Stimulated activated CD8-positive, alpha-beta memory T cell treated with anti-CD3 and anti-CD28 coated beads, Interleukin-4, amount 100 ng/mL, for 4 hours (primary cell): ENCODE measurements around the gene HCFC1.
"Not testable (repeated sequence)": the region's sequence is repeated elsewhere in the genome, so short reads cannot be mapped to it uniquely, and the experiment has no call there.

Experiments used
- DNase-seq, 2 donors: peaks; one replicate each; pipeline ENCODE4 v3.0.0-alpha.2; 2020; ENCODE audit warnings: low read depth in 2 of 2, low spot score in 1 of 2

Gene HCFC1

GRCh38 chrX:154010330-154011087 is 38.9 kb upstream of the HCFC1 start:
- DNase-seq = no peak

- DNase-seq = no peak
These were observed 36.9 kb upstream of the HCFC1 start for GRCh38 chrX:154008521-154008920.

- DNase-seq = no peak
These were observed 35.3 kb upstream of the HCFC1 start for GRCh38 chrX:154006947-154007346.

DNA sequence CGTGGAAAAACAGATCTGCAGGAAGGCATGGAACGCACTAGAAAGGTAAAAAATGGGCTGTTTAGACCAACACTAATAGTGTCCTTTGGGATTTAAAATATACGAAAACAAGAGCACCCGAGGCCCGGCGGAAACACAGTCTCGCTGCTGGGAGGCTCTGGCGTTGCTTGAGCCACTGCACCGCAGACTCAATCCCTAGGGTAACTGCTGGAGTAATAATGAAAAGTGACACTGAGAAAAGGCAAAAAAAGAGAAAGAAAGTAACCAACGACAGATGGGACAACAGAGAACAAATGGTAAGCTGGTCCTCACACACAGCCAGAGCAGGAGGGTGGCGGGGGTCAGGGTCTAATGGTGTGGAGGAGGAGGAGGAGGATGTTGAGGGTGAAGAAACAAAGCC is 32.7 kb upstream of the HCFC1 start:
- no peak for DNase-seq

DNA sequence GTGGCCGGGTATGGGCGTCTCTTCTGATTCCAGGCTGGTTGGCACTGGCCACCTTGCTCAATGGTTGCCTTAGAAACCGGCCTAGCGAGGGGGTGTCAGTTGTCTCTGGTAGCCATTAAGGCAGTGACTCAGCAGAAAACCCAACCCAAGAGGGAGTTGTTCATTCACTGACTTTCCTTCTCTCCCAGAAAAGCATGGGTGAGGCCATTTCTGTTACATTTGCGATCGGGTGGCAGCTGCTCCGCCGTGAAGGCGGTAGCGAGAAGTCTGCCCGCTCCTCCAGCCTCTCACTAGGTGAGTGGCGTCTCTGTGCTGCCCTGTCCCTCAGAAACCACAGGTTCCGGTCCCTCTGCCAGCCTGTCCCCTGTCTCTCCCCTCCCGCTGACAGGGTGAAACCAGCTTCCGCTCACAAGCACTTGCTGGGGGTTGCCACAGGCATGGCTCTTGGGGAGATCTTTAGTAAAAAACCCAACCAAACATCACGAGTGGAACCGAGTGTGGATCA is 30.6 kb upstream of the HCFC1 start:
- no peak for DNase-seq

GRCh38 chrX:154000051-154000450 is 28.4 kb upstream of the HCFC1 start:
- DNase-seq = no peak

- DNase-seq = no peak
These were observed 27.9 kb upstream of the HCFC1 start for GRCh38 chrX:153999359-154000037.

DNA sequence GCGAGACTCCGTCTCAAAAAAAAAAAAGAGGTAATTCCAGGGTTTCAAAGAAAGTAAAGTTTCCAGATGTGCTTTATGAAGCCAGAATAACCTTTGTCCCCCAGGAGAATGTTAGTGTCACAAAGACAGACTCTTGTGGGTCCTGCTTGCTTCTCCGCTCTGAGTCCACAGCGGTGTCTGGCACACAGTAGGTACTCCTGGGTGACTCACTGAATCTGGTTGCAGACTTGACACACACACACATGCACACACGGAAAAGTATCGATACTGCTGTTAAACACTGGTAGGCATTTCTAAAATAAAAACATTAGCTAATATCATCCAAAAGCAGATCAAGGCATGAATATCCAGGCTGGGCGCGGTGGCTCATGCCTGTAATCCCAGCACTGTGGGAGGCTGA is 23.9 kb upstream of the HCFC1 start:
- DNase-seq = no peak

DNA sequence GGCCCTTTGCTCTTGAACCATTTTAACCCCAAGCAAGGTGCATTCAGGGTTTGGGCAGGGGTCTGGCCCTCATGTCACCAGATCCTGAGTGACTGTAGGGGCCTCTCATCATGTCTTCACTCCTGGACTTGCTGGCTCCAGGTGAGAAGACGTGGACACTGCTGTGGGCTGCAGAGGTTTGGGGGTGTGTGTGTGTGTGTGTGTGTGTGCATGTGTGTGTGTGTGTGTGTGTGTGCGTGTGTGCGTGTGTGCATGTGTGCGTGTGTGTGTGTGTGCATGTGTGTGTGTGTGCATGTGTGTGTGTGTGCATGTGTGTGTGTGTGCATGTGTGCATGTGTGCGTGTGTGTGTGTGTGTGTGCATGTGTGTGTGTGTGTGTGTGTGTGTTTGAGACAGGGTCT is 22.8 kb upstream of the HCFC1 start:
- DNase-seq = not testable (repeated sequence)

DNA sequence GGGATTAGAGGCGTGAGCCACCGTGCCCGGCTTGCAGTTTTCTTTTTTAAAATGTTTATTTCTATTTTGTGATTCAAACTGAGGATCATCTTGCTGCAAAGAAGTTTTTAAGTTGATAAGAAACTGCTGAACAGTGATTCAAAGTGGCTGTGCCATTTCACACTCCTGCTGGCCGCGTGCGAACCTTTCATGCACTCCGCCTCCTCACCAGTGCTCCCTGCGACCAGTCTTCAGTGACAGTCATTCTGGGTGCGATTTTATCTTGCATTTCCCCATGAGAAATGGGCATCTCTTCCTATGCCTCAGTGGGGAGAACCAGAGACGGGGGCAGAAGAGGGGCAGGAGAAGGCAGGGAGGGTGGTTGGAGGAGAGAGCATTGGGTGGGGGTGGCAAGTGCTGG is 22.4 kb upstream of the HCFC1 start:
- DNase-seq = no peak

DNA sequence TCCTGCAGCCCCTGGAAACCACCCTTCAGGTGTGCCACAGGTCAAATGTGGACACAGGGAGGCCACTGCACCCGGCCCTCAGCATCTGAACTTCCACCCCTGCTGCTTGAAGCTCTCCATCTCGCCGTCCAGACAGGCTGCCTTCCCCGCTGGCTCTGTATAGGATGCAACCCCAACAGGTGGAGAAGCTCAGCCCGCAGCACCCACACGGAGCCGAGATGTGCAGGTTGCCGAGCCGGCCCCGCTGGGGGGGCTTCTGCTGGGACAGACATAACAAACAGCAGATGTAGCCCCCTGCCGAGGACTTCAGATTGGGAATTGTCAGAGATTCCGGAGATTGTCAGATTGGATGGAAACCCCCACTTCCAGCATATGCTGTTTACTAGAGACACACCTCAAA is 21.5 kb upstream of the HCFC1 start:
- DNase-seq = no peak

- DNase-seq = no peak
These were observed 20.6 kb upstream of the HCFC1 start for GRCh38 chrX:153992180-153992579.

- DNase-seq = no peak
These were observed 19.5 kb upstream of the HCFC1 start for GRCh38 chrX:153991013-153991580.

GRCh38 chrX:153989973-153990655 is 18.5 kb upstream of the HCFC1 start:
- DNase-seq = no peak

DNA sequence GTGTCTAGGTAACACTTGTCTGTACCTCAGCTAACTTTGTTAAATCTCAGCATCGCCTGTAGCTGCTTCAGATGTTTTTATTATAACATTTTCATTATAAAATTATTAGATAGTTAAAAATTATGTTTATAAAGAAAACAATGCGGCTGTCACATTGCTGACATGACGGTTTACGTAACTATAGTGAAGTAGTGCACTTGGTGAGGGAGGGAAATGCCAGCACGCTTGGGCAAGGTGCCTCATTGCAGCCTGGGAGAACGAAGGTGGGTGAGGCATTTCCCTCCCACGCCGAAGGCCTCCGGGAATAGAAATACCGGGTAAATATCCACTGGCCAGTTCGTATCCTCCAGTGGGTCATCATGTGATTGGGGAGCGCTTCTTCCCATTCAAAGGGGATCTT is 16.9 kb upstream of the HCFC1 start:
- DNase-seq = no peak

DNA sequence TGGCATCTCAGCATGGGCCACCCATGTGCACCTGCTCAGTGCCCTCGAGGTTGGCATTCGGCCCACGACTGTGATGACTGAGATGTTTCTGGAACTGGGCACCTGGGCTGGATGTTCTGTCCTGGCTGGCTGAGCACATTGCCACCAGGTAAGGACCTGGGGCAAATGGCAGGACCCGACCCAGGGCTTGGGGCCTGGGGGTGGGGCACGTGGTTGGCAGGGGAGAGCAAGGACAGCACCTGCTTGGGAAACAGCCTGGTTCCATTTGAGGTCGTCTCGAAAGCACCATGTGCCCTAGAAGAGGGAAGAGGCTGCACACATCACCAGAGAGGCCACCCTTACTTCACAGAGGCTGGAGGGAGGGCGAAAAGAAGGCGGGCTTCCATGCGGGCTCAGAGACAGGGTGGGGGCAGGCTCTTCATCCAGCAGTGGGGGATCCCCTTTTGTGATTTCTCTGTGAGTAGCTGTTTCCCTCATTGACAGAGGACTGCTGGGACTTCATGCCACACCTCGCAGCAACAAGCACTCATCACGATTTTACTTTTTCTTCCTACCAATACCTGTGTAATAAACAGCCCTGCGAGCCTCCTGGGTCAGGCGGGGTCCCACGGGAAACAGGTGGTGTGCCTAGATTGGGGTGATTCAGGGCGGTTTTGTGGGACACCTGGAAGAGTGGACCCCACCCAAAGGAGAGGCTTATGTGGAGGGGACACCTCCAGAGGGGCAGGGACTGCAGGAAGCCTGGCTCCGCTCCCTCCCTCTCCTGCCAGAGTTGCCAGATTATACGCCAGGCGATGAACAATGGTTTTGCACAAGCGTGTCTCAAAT is 12.9 kb upstream of the HCFC1 start:
- DNase-seq = no peak

DNA sequence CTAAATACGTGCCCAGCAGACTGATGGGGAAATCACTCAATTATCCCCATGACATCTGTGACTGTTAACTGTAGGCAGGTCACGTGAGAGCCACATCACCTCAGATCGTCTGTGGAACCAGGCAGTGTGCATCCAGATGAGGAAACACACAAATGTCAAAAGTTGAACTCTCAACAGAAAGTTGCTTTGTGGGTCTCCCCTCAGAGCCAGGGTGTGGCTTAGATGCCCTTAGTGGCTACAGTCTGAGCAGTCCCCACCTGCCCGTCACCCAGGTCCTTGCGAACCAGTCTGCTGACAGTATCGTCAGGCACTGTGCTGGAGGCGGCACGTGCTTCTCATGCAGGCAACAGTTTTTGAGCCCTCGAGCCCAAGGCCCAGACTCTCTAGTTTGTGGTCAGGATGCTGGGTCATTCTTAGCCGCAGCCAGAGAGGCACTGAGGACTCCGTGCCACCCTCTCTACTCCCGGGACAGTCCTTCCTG is 11.7 kb upstream of the HCFC1 start:
- no peak for DNase-seq

GRCh38 chrX:153981771-153982533 is 10.3 kb upstream of the HCFC1 start:
- no peak for DNase-seq

DNA sequence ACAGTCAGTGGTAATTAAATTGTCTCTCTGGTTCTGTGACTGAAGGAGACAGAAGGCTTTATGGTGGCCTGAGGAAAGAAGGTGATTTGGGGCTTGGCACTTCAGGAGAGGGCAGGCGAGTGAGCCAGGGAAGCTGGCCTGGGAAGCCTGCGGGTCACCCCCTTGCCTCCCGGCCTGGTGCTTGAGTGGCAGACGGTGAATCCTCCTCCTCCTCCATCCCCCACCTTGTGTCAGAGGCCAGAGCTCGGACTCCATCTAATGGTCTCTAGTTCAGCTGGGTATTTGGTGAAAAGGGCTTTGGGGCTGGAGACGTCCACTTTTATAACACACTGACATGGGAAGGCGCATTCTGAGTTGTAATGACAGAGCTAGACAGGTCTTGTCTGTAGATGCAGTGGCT is 9.6 kb upstream of the HCFC1 start:
- no peak for DNase-seq

GRCh38 chrX:153980394-153980793 is 8.8 kb upstream of the HCFC1 start:
- DNase-seq = not testable (repeated sequence)
